Neural cell (in vitro differentiated cells): ENCODE results near the gene HOXD8. TPM values are rescaled to one million over a fixed set of nuclear protein-coding genes. Genes with fewer than 3 reads are reported as not detected.

ENCODE experiments used
- H2AFZ ChIP-seq: fragments of 200-600, 300-800 bp; sonication (generic), shearing (Covaris generic); 2 replicates; pipeline ENCODE4 v1.6.0; 2014; ENCODE audit warnings: low read depth, mild to moderate bottlenecking, antibody characterized with exemption, low read length, moderate library complexity
- H3F3A ChIP-seq: fragments of 200-600 bp; shearing (Covaris generic); 2 replicates; pipeline ENCODE4 v1.6.1; 2016; ENCODE audit warnings: mild to moderate bottlenecking, moderate library complexity, mixed read lengths, antibody characterized with exemption, low read length; ENCODE audit not compliant: insufficient read depth, poor library complexity, severe bottlenecking
- H3K27ac ChIP-seq: fragments of 200-600, 300-800 bp; sonication (generic), shearing (Covaris generic); 2 replicates; pipeline ENCODE4 v1.5.1; 2014; ENCODE audit warnings: mild to moderate bottlenecking, low read length, moderate library complexity
- H3K27me3 ChIP-seq: fragments of 300-800, 200-600 bp; sonication (generic), shearing (Covaris generic); 2 replicates; pipeline ENCODE4 v1.6.0; 2014; ENCODE audit warnings: mild to moderate bottlenecking, low read depth, low read length, moderate library complexity; ENCODE audit not compliant: insufficient read depth
- H3K36me3 ChIP-seq: fragments of 300-800, 200-600 bp; sonication (generic), shearing (Covaris generic); 2 replicates; pipeline ENCODE4 v1.5.1; 2014; ENCODE audit warnings: mild to moderate bottlenecking, antibody characterized with exemption, low read length, moderate library complexity; ENCODE audit not compliant: insufficient read depth
- H3K4me2 ChIP-seq: fragments of 300-800, 200-600 bp; sonication (generic), shearing (Covaris generic); 2 replicates; pipeline ENCODE4 v1.6.0; 2014; ENCODE audit warnings: mild to moderate bottlenecking, low read length
- H3K4me3 ChIP-seq: fragments of 300-800, 200-600 bp; sonication (generic), shearing (Covaris generic); 2 replicates; pipeline ENCODE4 v1.5.1; 2014; ENCODE audit warnings: mild to moderate bottlenecking, low read length, moderate library complexity
- H3K79me2 ChIP-seq: fragments of 200-600 bp; shearing (Covaris generic); replicated peaks from 2 replicates; pipeline ENCODE4 v1.6.0; 2014; ENCODE audit warnings: mild to moderate bottlenecking, low read length, moderate library complexity; ENCODE audit not compliant: insufficient read depth
- H3K9ac ChIP-seq: fragments of 300-800, 200-600 bp; sonication (generic), shearing (Covaris generic); 2 replicates; pipeline ENCODE4 v1.6.1; 2016; ENCODE audit warnings: mild to moderate bottlenecking, low read length, mixed read lengths
- H3K9me2 ChIP-seq: fragments of 200-600 bp; shearing (Covaris generic); 2 replicates; pipeline ENCODE4 v1.6.1; 2016; ENCODE audit warnings: mild to moderate bottlenecking, low read length, mixed read lengths; ENCODE audit not compliant: insufficient read depth
- H3K9me3 ChIP-seq: fragments of 200-600, 300-800 bp; sonication (generic), shearing (Covaris generic); 2 replicates; pipeline ENCODE4 v1.6.1; 2016; ENCODE audit warnings: mild to moderate bottlenecking, mixed run types, low read length, moderate library complexity, mixed read lengths
- H4K20me1 ChIP-seq: fragments of 200-600 bp; shearing (Covaris generic); 2 replicates; pipeline ENCODE4 v1.6.1; 2016; ENCODE audit warnings: mild to moderate bottlenecking, mixed run types; ENCODE audit not compliant: insufficient read depth
- EP300 ChIP-seq: fragments of 450-650 bp; conservative IDR thresholded peaks from 2 replicates; pipeline ENCODE4 v1.6.1; 2014; ENCODE audit warnings: antibody characterized with exemption, mild to moderate bottlenecking, moderate library complexity; ENCODE audit not compliant: poor library complexity, severe bottlenecking
- EZH2 ChIP-seq: fragments of 200-600, 300-800 bp; shearing (Covaris generic), sonication (generic); IDR thresholded peaks from 2 replicates; pipeline ENCODE4 v1.6.1; 2014; ENCODE audit warnings: antibody characterized with exemption, low read length, borderline replicate concordance, mild to moderate bottlenecking; ENCODE audit not compliant: insufficient read depth, poor library complexity, severe bottlenecking
- MXI1 ChIP-seq: fragments of 450-650 bp; conservative IDR thresholded peaks from 2 replicates; pipeline ENCODE4 v1.6.1; 2014; ENCODE audit warnings: antibody characterized with exemption, mild to moderate bottlenecking; ENCODE audit not compliant: poor library complexity, severe bottlenecking
- POLR2AphosphoS5 ChIP-seq: IDR thresholded peaks from 2 replicates; pipeline ENCODE4 v1.6.1; 2012
- RAD21 ChIP-seq: fragments of 450-650 bp; conservative IDR thresholded peaks from 2 replicates; pipeline ENCODE4 v1.6.1; 2014; ENCODE audit warnings: antibody characterized with exemption, mild to moderate bottlenecking, moderate library complexity
- SMC3 ChIP-seq: fragments of 450-650 bp; conservative IDR thresholded peaks from 2 replicates; pipeline ENCODE4 v1.6.1; 2014; ENCODE audit warnings: antibody characterized with exemption, mild to moderate bottlenecking, moderate library complexity; ENCODE audit not compliant: poor library complexity
- TAF1 ChIP-seq: IDR thresholded peaks from 2 replicates; pipeline ENCODE4 v1.6.1; 2012; ENCODE audit warnings: low read depth
- polyA plus RNA-seq: library from polyadenylated mRNA; depleted of rRNA; stranded (reverse); fragments of >200 nt; gene quantifications from 2 replicates; pipeline ENCODE4 v1.2.3, GENCODE V29; 2014
- TF ChIP-seq, protein P1 (sequence below): fragments of 450-650 bp; IDR thresholded peaks from 2 replicates; pipeline ENCODE4 v1.5.1; 2014; ENCODE audit warnings: antibody characterized with exemption, mild to moderate bottlenecking, moderate library complexity; ENCODE audit not compliant: poor library complexity, severe bottlenecking
- TF ChIP-seq, protein P2 (sequence below): IDR thresholded peaks from 2 replicates; pipeline ENCODE4 v1.6.1; 2012; ENCODE audit warnings: borderline replicate concordance

HOXD8 gene
- polyA plus RNA-seq, 1 donor from 2014 or later: not detected

DNA sequence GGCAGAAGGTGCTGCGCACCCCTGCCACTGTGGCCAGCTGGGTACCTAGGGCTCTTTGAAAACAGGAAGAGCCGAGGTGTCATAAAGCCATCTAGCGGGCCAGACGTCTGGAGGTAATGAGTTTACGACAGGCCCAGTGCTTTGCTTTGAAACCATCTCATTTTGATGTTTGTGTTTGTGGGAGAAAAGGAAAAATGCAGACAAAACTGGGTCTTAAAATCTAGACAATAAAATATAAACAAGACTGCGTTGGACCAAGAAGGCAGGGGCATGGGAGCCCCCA is 3.8 kb upstream of the HOXD8 start:
- no peaks in the 10 kb centered on the region for H3K36me3 ChIP-seq
- H3F3A ChIP-seq: no peaks in the 10 kb centered on the region
- H3K4me3 ChIP-seq: no peak overlapping the region
- no peaks in the 10 kb centered on the region for H3K79me2 ChIP-seq
- TF ChIP-seq, protein P1, sequence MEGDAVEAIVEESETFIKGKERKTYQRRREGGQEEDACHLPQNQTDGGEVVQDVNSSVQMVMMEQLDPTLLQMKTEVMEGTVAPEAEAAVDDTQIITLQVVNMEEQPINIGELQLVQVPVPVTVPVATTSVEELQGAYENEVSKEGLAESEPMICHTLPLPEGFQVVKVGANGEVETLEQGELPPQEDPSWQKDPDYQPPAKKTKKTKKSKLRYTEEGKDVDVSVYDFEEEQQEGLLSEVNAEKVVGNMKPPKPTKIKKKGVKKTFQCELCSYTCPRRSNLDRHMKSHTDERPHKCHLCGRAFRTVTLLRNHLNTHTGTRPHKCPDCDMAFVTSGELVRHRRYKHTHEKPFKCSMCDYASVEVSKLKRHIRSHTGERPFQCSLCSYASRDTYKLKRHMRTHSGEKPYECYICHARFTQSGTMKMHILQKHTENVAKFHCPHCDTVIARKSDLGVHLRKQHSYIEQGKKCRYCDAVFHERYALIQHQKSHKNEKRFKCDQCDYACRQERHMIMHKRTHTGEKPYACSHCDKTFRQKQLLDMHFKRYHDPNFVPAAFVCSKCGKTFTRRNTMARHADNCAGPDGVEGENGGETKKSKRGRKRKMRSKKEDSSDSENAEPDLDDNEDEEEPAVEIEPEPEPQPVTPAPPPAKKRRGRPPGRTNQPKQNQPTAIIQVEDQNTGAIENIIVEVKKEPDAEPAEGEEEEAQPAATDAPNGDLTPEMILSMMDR: no peak
- TF ChIP-seq SMC3 (no peak), MXI1 (no peak), EP300 (no peak), POLR2AphosphoS5 (no peak), EZH2 (no peak), RAD21 (no peak), TAF1 (no peak)
- TF ChIP-seq, protein P2, sequence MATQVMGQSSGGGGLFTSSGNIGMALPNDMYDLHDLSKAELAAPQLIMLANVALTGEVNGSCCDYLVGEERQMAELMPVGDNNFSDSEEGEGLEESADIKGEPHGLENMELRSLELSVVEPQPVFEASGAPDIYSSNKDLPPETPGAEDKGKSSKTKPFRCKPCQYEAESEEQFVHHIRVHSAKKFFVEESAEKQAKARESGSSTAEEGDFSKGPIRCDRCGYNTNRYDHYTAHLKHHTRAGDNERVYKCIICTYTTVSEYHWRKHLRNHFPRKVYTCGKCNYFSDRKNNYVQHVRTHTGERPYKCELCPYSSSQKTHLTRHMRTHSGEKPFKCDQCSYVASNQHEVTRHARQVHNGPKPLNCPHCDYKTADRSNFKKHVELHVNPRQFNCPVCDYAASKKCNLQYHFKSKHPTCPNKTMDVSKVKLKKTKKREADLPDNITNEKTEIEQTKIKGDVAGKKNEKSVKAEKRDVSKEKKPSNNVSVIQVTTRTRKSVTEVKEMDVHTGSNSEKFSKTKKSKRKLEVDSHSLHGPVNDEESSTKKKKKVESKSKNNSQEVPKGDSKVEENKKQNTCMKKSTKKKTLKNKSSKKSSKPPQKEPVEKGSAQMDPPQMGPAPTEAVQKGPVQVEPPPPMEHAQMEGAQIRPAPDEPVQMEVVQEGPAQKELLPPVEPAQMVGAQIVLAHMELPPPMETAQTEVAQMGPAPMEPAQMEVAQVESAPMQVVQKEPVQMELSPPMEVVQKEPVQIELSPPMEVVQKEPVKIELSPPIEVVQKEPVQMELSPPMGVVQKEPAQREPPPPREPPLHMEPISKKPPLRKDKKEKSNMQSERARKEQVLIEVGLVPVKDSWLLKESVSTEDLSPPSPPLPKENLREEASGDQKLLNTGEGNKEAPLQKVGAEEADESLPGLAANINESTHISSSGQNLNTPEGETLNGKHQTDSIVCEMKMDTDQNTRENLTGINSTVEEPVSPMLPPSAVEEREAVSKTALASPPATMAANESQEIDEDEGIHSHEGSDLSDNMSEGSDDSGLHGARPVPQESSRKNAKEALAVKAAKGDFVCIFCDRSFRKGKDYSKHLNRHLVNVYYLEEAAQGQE: no peak
- no peak overlapping the region for H3K9ac ChIP-seq
- H3K9me3 ChIP-seq: no peaks in the 10 kb centered on the region
- no peaks in the 10 kb centered on the region for H4K20me1 ChIP-seq
- H2AFZ ChIP-seq: no peak overlapping the region
- no peak overlapping the region for H3K4me2 ChIP-seq
- peaks cover 97% of the 10 kb centered on the region for H3K27me3 ChIP-seq
- no peaks in the 10 kb centered on the region for H3K9me2 ChIP-seq
- H3K27ac ChIP-seq: no peak overlapping the region

DNA sequence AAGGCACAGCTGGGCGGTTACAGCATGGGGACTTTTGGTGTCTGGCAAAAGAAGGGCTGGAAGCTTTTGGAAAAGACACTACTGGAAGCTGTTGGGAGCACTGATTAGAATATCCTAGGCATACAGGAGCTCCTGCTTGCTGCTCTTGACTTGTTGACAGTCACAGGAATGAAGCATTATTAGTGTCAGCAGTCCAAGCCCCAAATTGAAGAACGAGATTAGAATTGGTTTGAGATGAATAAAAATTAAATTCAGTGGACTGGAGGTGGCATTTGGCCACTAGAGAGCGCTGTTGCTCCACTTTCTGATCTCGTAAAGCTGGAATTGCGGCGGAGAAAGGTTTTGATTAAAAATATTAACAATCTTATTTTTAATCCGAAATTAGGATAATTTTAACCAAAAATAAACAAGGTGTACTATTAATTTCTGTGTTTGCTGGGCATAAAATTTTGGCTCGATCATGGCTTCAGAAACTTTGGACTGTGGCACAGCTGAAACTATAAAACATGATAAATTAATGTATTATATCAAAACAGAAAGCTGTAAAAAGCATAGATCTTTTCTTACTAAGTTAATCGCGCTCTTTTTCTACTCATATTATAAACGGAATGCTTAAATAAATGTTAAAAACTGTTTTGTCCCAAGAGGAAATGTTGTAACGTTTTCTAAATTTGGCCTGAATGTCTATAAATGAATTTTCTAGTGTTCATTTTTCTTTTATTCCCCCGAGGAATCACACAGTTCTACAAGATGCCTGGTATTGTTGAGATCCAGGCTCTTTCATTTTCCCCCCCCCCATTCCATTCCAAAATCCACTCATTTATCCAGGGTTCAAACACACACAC is 2.4 kb upstream of the HOXD8 start:
- H4K20me1 ChIP-seq: no peaks in the 10 kb centered on the region
- H3K79me2 ChIP-seq: no peaks in the 10 kb centered on the region
- H3K4me3 ChIP-seq: no peak overlapping the region
- H3K4me2 ChIP-seq: no peak overlapping the region
- H3K9me3 ChIP-seq: no peaks in the 10 kb centered on the region
- no peaks in the 10 kb centered on the region for H3F3A ChIP-seq
- H2AFZ ChIP-seq: no peak overlapping the region
- H3K9me2 ChIP-seq: no peaks in the 10 kb centered on the region
- H3K27ac ChIP-seq: no peak overlapping the region
- H3K9ac ChIP-seq: no peak overlapping the region
- H3K36me3 ChIP-seq: no peaks in the 10 kb centered on the region
- H3K27me3 ChIP-seq: peaks cover 97% of the 10 kb centered on the region
- TF ChIP-seq TAF1 (no peak), POLR2AphosphoS5 (no peak), RAD21 (peak; percentile 90), SMC3 (peak; percentile 95), EZH2 (no peak), EP300 (no peak), MXI1 (no peak)
- TF ChIP-seq, protein P2: no peak
- TF ChIP-seq, protein P1: peak; percentile 91
